Transverse colon (tissue), 4 donors: ENCODE data around the gene RTEL1.

Source experiments
- CTCF ChIP-seq, 5 experiments: fragments of 200-600 bp in 3 of 5; fragments of 450-650 bp in 2 of 5; sonication (generic) in 3 of 5; IDR thresholded peaks; 1 replicate in 2 of 5; 2 replicates in 3 of 5; pipeline ENCODE4 v1.5.1; 2016 to 2017; ENCODE audit warnings: antibody characterized with exemption in 5 of 5, inconsistent platforms in 3 of 5, mild to moderate bottlenecking in 2 of 5, moderate library complexity in 1 of 5
- POLR2AphosphoS5 ChIP-seq, 3 donors: sonication (generic); formaldehyde crosslinking; IDR thresholded peaks; one replicate each; pipeline ENCODE4 v1.6.1; 2016; ENCODE audit warnings: antibody characterized with exemption in 3 of 3

DNA sequence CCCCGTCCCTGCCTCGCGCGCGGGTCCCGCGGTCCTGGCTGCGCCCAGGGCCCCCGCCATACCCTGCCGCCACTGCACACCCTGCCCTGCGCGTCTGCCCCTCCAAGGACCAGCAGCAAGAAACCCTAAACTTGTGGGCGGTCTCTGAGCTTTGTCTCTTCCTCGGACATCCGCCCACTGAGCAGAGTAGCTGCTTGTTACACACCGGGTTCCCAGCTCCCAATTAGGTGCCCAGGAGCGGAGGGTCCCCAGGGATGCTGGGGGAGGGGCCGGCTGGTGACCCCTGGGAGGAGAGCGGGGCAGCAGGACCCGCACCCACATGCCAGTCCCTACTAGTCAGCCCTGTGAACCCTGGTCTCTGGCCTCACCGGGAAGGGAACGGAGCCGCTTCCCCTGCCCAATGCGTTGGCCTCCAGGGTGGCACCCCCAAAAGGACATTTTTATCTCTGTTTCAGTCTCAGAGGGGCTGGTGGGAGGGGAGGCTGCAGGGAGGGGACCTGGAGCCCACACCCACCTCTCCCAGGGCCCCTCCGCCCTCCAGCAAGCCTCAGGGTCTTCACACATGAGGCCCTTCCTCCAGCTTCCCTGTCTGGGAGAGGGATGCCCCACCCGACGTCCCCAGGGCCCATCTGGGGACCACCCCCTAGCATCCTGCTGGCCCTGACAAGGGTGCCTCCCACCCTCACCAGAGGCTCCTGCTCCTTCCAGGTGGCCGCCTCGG, 15.4 kb upstream of the RTEL1 start:
- TF ChIP-seq CTCF (IDR thresholded peaks at IDR 0.05) (no peak), POLR2AphosphoS5 (IDR thresholded peaks at IDR 0.05) (no peak)
